MM.1S (cell line): Measurements from ENCODE around the gene SEC61B.

ENCODE experiments used
- EZH2 ChIP-seq: fragments of 300-600 bp; sonication (generic); optimal IDR thresholded peaks from 2 replicates; pipeline ENCODE3; 2017; ENCODE audit warnings: low read depth, mild to moderate bottlenecking, antibody characterized with exemption, low read length, mixed read lengths
- EZH2phosphoT487 ChIP-seq: fragments of 300-600 bp; sonication (generic); IDR thresholded peaks from 2 replicates; pipeline ENCODE4 v1.6.1; 2018; ENCODE audit warnings: antibody characterized with exemption, low read length
- TF ChIP-seq, protein P1 (sequence below): fragments of 300-600 bp; sonication (generic); IDR thresholded peaks from 2 replicates; pipeline ENCODE4 v1.5.1; 2016; ENCODE audit warnings: antibody characterized with exemption, low read length, mixed read lengths

GRCh38 chr9:99230206-99230605 lies 8.1 kb downstream of the SEC61B start:
- TF ChIP-seq, protein P1, sequence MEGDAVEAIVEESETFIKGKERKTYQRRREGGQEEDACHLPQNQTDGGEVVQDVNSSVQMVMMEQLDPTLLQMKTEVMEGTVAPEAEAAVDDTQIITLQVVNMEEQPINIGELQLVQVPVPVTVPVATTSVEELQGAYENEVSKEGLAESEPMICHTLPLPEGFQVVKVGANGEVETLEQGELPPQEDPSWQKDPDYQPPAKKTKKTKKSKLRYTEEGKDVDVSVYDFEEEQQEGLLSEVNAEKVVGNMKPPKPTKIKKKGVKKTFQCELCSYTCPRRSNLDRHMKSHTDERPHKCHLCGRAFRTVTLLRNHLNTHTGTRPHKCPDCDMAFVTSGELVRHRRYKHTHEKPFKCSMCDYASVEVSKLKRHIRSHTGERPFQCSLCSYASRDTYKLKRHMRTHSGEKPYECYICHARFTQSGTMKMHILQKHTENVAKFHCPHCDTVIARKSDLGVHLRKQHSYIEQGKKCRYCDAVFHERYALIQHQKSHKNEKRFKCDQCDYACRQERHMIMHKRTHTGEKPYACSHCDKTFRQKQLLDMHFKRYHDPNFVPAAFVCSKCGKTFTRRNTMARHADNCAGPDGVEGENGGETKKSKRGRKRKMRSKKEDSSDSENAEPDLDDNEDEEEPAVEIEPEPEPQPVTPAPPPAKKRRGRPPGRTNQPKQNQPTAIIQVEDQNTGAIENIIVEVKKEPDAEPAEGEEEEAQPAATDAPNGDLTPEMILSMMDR: no peak
- TF ChIP-seq EZH2 (no peak), EZH2phosphoT487 (no peak)
